ENCODE data around the gene MYOZ3.

DNA sequence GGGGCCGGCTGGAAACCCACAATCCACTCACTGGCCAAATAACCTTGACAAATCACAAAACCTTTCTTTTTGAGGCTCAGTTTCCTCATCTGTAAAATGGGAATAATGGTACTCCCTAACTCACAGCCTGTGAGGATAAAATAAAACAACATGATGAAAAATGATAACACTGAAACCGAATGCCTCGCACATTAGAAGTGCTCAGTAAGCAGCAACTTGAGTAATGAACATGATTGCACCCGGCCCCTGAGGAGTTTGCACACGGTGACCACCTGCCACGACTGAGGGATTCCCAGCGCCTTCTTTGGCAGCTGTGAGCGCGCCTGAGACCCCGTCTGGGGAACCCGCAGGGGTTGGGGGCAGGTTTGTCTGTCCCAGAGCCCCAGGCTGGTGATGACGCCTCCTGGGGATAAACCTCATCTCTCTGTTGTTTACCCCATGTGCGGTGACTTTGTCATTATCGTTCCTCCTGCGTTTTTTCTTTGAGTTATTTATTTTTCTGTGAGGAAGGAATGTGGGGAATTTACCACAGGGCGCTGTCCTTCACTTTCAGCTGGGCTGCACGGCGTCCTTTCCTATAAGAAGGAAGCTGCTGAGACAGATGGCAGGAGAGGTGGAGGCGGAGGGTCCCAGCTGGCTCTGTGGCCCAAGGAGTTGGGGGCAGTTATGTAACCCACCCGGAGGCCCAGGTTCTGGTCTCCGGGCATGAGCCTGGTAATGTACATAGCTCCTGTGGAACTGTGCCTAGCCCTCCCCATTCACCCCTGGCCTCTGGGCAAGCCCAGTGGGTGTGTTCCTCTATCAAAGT, 23.6 kb upstream of the MYOZ3 start:
- TF ChIP-seq, protein P1, sequence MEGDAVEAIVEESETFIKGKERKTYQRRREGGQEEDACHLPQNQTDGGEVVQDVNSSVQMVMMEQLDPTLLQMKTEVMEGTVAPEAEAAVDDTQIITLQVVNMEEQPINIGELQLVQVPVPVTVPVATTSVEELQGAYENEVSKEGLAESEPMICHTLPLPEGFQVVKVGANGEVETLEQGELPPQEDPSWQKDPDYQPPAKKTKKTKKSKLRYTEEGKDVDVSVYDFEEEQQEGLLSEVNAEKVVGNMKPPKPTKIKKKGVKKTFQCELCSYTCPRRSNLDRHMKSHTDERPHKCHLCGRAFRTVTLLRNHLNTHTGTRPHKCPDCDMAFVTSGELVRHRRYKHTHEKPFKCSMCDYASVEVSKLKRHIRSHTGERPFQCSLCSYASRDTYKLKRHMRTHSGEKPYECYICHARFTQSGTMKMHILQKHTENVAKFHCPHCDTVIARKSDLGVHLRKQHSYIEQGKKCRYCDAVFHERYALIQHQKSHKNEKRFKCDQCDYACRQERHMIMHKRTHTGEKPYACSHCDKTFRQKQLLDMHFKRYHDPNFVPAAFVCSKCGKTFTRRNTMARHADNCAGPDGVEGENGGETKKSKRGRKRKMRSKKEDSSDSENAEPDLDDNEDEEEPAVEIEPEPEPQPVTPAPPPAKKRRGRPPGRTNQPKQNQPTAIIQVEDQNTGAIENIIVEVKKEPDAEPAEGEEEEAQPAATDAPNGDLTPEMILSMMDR (IDR thresholded peaks at IDR 0.05; ENCODE audit: low read depth, low read length), result no peak
- no peak for TF ChIP-seq EZH2phosphoT487 (IDR thresholded peaks at IDR 0.05; ENCODE audit: low read depth)

All from OCI-LY3 (cell line).